ENCODE results near the gene TMEM115. TPM values are rescaled to one million over a fixed set of nuclear protein-coding genes. Genes with fewer than 3 reads are reported as not detected.

TMEM115 gene
- total RNA-seq, 6 experiments from 2014 or later: 15.0 to 30.9 (median 19.2) TPM

DNA sequence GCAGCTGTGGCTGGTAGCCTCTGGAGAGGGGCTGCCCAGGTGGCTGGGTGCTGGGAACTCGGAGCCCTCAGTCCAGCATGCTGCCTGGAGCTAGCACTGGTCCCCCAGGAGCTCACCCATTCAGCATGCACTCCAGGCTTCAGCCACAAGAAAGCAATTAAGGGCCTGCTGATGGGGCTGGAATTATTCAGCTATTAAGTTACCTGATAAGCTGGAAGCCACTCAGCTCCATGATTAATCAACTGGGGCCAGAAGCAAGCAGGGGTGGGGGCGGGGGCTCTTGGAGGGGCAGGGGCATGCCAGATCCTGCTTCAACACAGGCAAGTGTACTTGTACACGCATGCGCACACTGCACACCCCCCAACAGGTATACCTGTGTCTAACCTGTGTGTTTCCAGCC, 22.1 kb upstream of the TMEM115 start:
- intact Hi-C loops (cut with DNase I): no loop called here
- no peak overlapping the region for H3K27ac ChIP-seq
- no peak for TF ChIP-seq POLR2A (IDR thresholded peaks at IDR 0.05)
- ATAC-seq: no peak
- H3K36me3 ChIP-seq: no peaks in the 10 kb centered on the region
- no peaks in the 10 kb centered on the region for H3K9me3 ChIP-seq
- H3K4me1 ChIP-seq: no peaks in the 10 kb centered on the region
- H3K27me3 ChIP-seq: no peaks in the 10 kb centered on the region
- DNase-seq: no peak
- no peak overlapping the region for H3K4me3 ChIP-seq
- no CpG with 5 or more reads among the region's 4 CpGs for WGBS (ENCODE audit: insufficient coverage, low coverage, low lambda C conversion rate, missing lambda C conversion rate)

DNA sequence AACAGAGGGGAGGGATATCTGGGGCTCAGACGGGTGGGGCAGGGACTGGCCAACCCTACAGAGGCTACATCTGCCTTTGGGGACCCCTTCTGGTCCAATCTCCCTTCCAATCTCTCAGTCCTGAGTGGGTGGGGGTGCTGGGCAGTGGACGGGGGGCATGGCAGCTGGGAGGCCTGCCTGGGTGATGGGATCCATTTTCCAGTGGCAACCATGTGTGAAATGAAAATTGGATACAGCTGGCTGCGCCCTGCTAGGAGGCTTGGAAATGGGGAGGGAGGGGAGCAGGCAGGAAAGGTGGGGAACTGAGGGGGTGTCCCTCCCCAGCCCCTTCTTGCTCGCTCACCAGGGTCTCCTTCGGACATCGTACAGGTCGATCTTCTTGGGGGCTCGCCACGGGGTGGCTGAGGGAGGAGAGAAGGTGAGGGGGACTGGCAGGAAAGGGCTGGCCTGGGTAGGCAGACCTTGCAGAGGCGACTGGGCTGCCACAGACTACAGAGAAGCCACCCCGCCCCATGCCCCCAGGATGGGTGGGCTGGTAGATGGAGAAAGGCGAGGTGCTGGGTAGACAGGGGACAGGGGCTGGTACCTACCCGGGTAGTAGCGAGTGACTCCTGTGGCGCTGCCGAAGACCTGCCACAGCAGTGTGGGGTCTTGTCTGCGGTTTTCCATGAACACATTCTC, 21.2 kb upstream of the TMEM115 start:
- no peak overlapping the region for H3K27ac ChIP-seq
- H3K4me3 ChIP-seq: no peak overlapping the region
- TF ChIP-seq POLR2A (IDR thresholded peaks at IDR 0.05): no peak
- TF ChIP-seq, protein P1, sequence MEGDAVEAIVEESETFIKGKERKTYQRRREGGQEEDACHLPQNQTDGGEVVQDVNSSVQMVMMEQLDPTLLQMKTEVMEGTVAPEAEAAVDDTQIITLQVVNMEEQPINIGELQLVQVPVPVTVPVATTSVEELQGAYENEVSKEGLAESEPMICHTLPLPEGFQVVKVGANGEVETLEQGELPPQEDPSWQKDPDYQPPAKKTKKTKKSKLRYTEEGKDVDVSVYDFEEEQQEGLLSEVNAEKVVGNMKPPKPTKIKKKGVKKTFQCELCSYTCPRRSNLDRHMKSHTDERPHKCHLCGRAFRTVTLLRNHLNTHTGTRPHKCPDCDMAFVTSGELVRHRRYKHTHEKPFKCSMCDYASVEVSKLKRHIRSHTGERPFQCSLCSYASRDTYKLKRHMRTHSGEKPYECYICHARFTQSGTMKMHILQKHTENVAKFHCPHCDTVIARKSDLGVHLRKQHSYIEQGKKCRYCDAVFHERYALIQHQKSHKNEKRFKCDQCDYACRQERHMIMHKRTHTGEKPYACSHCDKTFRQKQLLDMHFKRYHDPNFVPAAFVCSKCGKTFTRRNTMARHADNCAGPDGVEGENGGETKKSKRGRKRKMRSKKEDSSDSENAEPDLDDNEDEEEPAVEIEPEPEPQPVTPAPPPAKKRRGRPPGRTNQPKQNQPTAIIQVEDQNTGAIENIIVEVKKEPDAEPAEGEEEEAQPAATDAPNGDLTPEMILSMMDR (IDR thresholded peaks at IDR 0.05): no peak
- H3K4me1 ChIP-seq: no peaks in the 10 kb centered on the region
- intact Hi-C loops (cut with DNase I): no loop called here
- WGBS (ENCODE audit: insufficient coverage, low coverage, low lambda C conversion rate, missing lambda C conversion rate): 80% methylated on average over 14 of the region's 17 CpGs
- no peak for ATAC-seq
- no peak for DNase-seq
- H3K27me3 ChIP-seq: no peaks in the 10 kb centered on the region
- H3K36me3 ChIP-seq: no peaks in the 10 kb centered on the region
- H3K9me3 ChIP-seq: no peaks in the 10 kb centered on the region

DNA sequence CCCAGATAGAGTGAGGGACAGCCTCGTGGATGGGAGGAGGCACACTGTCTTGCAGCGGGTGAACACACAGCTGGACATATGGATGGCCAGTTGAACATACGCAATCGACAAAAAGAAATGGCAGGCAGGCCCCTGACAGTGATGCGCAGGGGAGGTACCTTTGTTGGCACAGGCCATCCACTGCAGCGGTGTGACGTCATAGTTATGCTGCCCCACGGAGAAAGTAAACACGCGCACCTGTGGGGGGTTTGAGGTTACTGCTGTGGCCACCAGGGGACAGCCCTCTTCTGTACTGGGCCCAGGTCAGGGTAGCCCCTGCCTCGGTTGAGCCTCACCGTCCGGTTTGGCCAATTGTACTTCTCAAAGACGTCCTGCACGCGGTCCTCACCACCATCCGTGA, 19.4 kb upstream of the TMEM115 start:
- 86% methylated on average over 10 of the region's 17 CpGs for WGBS (ENCODE audit: insufficient coverage, low coverage, low lambda C conversion rate, missing lambda C conversion rate)
- Histone ChIP-seq H3K4me3 (no peak overlapping the region), H3K9me3 (no peaks in the 10 kb centered on the region), H3K27ac (no peak overlapping the region), H3K4me1 (no peaks in the 10 kb centered on the region), H3K36me3 (no peaks in the 10 kb centered on the region), H3K27me3 (no peaks in the 10 kb centered on the region)
- no peak for DNase-seq
- intact Hi-C loops (cut with DNase I): loop anchor here in 1 of 2 donors (10.0 kb wide), 1 partner anchor 156 kb away; no protein-coding TSS in a partner anchor
- no peak for TF ChIP-seq POLR2A (IDR thresholded peaks at IDR 0.05)
- TF ChIP-seq, protein P1 (IDR thresholded peaks at IDR 0.05): no peak
- no peak for ATAC-seq

DNA sequence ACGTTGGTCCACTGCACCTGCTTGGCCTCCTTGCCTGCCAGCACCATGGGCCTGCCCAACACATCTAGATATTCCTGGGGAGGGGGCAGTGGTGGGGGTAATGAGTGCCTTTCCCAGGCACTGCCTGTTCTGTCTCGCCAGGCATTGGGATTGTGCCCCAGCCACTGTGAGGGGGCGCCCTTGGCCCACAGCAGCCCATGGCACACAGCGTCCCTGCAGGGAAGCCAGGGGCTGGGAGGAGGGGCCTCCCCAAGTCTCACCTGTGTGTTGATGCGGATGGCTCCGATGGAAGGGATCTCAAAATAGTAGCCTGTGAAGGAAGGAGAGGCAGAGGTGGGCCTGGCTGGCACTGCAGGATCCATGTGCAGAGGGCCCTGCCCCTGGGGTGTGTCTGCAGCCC, 18.7 kb upstream of the TMEM115 start:
- intact Hi-C loops (cut with DNase I): loop anchor here in 1 of 2 donors (10.0 kb wide), 1 partner anchor 157 kb away; no protein-coding TSS in a partner anchor
- no CpG with 5 or more reads among the region's 6 CpGs for WGBS (ENCODE audit: insufficient coverage, low coverage, low lambda C conversion rate, missing lambda C conversion rate)
- Histone ChIP-seq H3K27me3 (no peaks in the 10 kb centered on the region), H3K9me3 (no peaks in the 10 kb centered on the region), H3K27ac (no peak overlapping the region), H3K4me3 (no peak overlapping the region), H3K4me1 (no peaks in the 10 kb centered on the region), H3K36me3 (no peaks in the 10 kb centered on the region)
- DNase-seq: no peak
- TF ChIP-seq, protein P1 (IDR thresholded peaks at IDR 0.05): no peak
- ATAC-seq: no peak

DNA sequence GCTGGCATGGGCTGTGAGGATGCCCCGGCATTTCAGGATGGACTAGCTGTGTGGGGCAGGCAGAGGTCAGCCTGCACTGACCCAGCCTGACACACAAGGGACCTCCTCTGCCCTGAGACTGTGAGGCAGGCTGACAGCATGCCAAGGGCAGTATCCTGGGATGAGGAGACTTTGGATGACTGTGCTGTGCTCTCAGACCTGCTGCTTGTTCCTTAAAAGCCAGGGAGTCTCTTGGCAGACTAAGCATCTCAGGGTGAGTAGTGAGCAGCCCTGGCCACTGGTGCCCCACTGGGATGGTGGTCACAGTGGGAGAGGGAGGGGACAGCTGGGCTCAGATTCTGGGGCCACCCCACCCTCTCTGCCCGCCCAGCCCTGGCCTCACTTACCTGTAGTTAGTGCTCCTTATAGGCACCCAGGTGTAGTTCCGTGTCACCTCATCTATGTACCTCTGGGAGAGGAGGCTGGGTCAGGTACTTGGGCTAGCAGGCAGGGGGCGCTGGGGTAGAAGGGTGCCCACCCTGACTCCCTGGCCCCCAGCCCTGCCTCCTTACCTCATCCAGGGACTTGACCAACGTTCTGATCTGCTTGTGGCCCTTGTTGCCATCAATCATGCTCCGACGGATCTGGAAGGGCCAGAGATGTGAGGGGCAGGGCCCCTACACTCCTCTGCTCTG, 16.1 kb upstream of the TMEM115 start:
- WGBS (ENCODE audit: insufficient coverage, low coverage, low lambda C conversion rate, missing lambda C conversion rate): no CpG with 5 or more reads among the region's 7 CpGs
- no peak for ATAC-seq
- no peaks in the 10 kb centered on the region for H3K4me1 ChIP-seq

More for the DNA sequence above, 16.1 kb upstream of the TMEM115 start:
- Histone ChIP-seq H3K4me3 (no peak overlapping the region), H3K27ac (no peak overlapping the region), H3K27me3 (no peaks in the 10 kb centered on the region), H3K9me3 (no peaks in the 10 kb centered on the region), H3K36me3 (no peaks in the 10 kb centered on the region)
- TF ChIP-seq, protein P1 (IDR thresholded peaks at IDR 0.05): no peak
- TF ChIP-seq POLR2A (IDR thresholded peaks at IDR 0.05): no peak
- DNase-seq: no peak
- intact Hi-C loops (cut with DNase I): loop anchor here in 1 of 2 donors (10.0 kb wide), 1 partner anchor 159 kb away; no protein-coding TSS in a partner anchor

Measured in right lobe of liver (tissue), 6 donors.